SJCRH30 (cell line): ENCODE data around the gene HOXB4. TPM values are rescaled to one million over a fixed set of nuclear protein-coding genes. Genes with fewer than 3 reads are reported as not detected.
A peak's percentile ranks its signal among the peaks of the same experiment; 100 is the strongest.

Experiments used
- DNase-seq, 2 experiments: peaks; one replicate each; pipeline ENCODE4 v3.0.0-alpha.2; 2015 to 2020
- H3K27ac ChIP-seq: fragments of 250-450 bp; sonication (Bioruptor Pico); 2 replicates; pipeline ENCODE4 v1.5.1; 2020; ENCODE audit warnings: mild to moderate bottlenecking, moderate library complexity
- H3K27me3 ChIP-seq: fragments of 250-450 bp; sonication (Bioruptor Pico); 2 replicates; pipeline ENCODE4 v1.5.1; 2020; ENCODE audit warnings: mild to moderate bottlenecking, moderate library complexity
- H3K36me3 ChIP-seq: fragments of 250-450 bp; sonication (Bioruptor Pico); 2 replicates; pipeline ENCODE4 v1.5.1; 2020; ENCODE audit warnings: mild to moderate bottlenecking, moderate library complexity
- H3K4me1 ChIP-seq: fragments of 250-450 bp; sonication (Bioruptor Pico); 2 replicates; pipeline ENCODE4 v1.5.1; 2020; ENCODE audit warnings: mild to moderate bottlenecking, moderate library complexity
- H3K4me3 ChIP-seq: fragments of 250-450 bp; sonication (Bioruptor Pico); 2 replicates; pipeline ENCODE4 v1.5.1; 2020; ENCODE audit warnings: mild to moderate bottlenecking, moderate library complexity
- H3K9me3 ChIP-seq: fragments of 250-450 bp; sonication (Bioruptor Pico); replicated peaks from 2 replicates; pipeline ENCODE4 v1.5.1; 2020; ENCODE audit warnings: mild to moderate bottlenecking, moderate library complexity
- total RNA-seq: library from RNA; depleted of rRNA; stranded (reverse); fragments of >200 nt; shearing (Covaris generic); gene quantifications from 2 replicates; pipeline ENCODE4 v1.2.3, GENCODE V29; 2014

HOXB4 gene
- total RNA-seq, 1 experiment from 2014 or later, result 4.3 TPM

DNA sequence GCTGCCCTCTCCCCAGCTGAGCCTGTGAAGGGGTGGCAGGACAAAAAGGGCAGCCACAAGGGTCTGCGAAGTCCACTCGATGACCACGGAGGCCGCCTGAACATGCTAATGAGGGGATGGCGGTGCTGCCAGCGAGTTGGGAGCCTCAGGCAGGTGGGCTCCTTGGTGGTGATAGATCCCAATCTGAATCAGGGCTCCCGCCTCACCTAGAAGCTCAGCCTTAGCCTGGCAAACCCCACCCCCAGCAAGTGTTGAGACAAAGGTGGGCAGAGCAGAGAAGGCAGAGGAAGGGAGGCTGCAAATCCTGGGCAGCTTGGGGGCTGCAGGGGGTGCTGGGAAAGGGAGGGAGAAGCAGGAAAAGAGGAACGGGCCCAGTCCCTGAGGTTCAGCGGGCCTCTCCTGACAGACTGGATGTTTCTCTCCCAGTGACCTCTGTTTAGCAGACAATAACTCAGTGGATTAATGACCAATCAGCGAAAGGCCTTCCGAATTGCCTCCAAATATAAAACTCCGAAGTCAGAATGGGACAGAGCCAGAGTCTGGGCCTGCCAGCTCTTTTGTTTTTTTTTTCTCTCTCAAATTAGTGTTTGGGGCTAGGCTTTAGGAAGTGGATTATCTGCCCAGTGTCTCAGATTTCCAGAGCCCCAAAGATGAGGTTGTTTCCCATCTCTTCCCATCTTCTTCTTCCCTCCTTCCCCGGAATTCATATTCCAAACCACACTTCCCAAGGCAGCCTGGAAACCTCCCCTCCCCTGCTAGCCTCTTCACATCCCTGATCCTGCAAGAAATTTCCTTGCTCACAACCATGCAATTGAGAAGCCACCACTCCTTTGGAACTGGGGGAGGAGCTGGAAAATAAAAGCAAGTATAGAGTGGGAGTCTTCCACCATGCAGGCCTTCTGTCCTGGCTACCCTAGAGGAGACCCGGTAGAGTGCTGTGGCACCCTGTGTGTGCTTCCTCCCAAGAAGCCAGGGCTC, 18.0 kb downstream of the HOXB4 start:
- Histone ChIP-seq H3K4me1 (peaks cover 10% of the 10 kb centered on the region), H3K9me3 (no peaks in the 10 kb centered on the region), H3K36me3 (no peaks in the 10 kb centered on the region), H3K27ac (no peak overlapping the region), H3K27me3 (no peaks in the 10 kb centered on the region), H3K4me3 (no peak overlapping the region)
- DNase-seq, result no peak

DNA sequence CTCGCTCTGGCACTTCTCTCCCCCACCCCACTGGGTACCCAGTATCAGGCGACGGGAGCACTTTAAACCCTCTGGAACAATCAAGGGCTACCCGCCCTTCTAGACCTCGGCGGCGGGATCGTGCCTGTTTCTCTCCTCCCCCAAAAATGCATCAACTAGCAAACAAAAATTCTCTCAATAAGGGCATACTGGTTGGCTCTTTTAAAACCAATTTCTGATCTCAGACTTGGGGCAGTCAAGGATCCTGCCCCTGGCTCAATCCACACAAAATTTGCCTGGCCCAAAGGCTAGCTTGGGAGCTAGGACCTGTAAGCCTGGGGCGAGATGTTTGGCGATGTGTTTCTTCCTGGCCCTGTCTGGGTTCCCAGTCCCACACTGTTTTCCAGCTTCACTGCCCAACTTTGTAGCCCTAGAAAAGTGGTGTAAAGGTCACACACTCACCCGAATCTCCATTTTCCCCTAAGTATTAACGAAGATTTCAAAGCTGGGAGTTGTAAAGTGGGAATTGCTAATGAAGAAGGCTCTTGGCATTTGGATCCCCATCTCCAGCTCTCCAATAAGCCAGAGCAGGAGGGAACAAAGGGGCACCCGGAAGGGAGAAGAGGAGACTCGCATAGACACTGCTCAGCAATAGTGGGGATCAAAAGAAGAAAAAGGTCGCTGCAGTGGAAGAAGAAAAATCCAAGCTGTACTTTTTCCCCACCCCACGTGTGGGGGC, 18.9 kb downstream of the HOXB4 start:
- Histone ChIP-seq H3K4me1 (peaks cover 16% of the 10 kb centered on the region), H3K27ac (no peak overlapping the region), H3K4me3 (no peak overlapping the region)

DNA sequence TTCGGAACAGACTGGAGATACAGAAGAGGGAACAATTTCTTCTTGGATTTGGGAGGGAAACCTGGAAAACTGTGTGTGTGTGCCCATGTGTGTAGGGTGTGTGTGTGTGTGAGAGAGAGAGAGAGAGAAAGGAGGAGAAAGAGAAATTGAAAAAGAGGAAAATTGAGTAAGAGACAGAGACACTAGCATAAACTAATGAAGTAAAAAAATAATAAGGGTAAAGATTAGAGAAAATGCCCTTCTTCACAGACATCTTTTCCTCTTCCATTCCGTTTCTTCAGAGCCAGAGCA, 19.4 kb downstream of the HOXB4 start:
- no peaks in the 10 kb centered on the region for H3K9me3 ChIP-seq
- no peaks in the 10 kb centered on the region for H3K27me3 ChIP-seq
- H3K27ac ChIP-seq, result no peak overlapping the region

More for the DNA sequence above, 18.9 kb downstream of the HOXB4 start:
- Histone ChIP-seq H3K9me3 (no peaks in the 10 kb centered on the region), H3K27me3 (no peaks in the 10 kb centered on the region), H3K36me3 (no peaks in the 10 kb centered on the region)
- DNase-seq, result no peak

GRCh38 chr17:48558057-48558830, 19.9 kb downstream of the HOXB4 start:
- Histone ChIP-seq H3K27me3 (no peaks in the 10 kb centered on the region), H3K27ac (no peak overlapping the region), H3K4me1 (peaks cover 16% of the 10 kb centered on the region), H3K9me3 (no peaks in the 10 kb centered on the region), H3K36me3 (no peaks in the 10 kb centered on the region), H3K4me3 (no peak overlapping the region)
- DNase-seq, result no peak

More for the DNA sequence above, 19.4 kb downstream of the HOXB4 start:
- Histone ChIP-seq H3K36me3 (no peaks in the 10 kb centered on the region), H3K4me3 (no peak overlapping the region), H3K4me1 (peaks cover 16% of the 10 kb centered on the region)
- no peak for DNase-seq

GRCh38 chr17:48556576-48557401, 21.4 kb downstream of the HOXB4 start:
- Histone ChIP-seq H3K4me1 (peaks cover 16% of the 10 kb centered on the region), H3K27ac (no peak overlapping the region), H3K9me3 (no peaks in the 10 kb centered on the region), H3K4me3 (no peak overlapping the region), H3K36me3 (peaks cover 5% of the 10 kb centered on the region; the same call in 1 of the 2 replicates), H3K27me3 (no peaks in the 10 kb centered on the region)
- no peak for DNase-seq

- DNase-seq, result no peak
- Histone ChIP-seq H3K9me3 (no peaks in the 10 kb centered on the region), H3K4me3 (peak overlapping the region; percentile 62), H3K36me3 (peaks cover 10% of the 10 kb centered on the region; the same call in 1 of the 2 replicates), H3K27me3 (no peaks in the 10 kb centered on the region), H3K4me1 (peaks cover 16% of the 10 kb centered on the region), H3K27ac (no peak overlapping the region)
Measured at GRCh38 chr17:48556229-48556575, 21.9 kb downstream of the HOXB4 start.

DNA sequence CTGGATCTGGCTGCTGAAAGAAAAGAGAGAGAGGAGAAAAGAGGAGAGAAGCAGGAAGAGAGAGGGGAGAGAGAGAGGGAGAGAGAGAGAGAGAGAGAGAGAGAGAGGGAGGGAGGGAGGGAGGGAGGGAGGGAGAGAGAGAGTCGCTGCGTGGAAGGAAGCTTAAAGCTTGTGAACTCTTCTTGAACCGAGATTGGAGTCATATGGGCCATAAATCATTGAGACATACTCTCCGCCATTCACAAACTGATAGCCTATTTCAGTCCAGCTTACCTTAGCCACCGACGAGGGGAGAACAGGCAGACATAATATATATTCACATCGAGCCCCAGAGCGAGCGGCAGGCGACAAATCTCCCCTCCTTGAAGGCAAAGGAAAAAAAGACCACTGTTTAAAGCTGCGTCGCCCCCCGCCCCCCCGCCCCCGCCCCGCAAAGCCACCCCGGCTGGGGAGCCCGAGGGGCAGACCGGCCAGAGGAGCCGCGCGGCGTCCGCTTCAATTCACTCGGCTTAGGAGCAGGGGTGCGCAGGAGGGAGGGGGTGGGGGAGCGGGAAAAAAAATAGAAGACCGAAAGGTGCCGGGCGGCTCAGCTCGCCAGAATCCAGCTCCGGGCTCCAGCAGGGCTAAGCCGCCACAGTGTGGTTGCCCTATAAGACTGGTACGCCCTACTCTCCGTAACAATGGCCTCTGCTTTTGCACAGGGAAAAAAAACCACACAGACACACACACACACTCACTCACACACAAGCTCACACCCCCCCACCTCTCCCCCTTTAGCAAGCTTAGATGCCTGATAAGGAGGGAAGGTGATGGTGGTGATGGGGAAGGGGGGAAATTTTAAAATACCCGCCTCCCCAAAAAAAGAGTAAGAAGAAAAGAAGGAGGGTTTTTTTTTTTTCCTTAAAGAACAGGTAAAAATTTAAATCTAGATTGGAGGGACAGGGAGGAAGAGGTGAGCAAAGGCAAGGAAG, 22.6 kb downstream of the HOXB4 start:
- no peaks in the 10 kb centered on the region for H3K27me3 ChIP-seq
- H3K36me3 ChIP-seq, result peaks cover 10% of the 10 kb centered on the region; the same call in 1 of the 2 replicates
- peak overlapping the region; percentile 62 for H3K4me3 ChIP-seq
- H3K9me3 ChIP-seq, result no peaks in the 10 kb centered on the region
- peak overlapping the region; percentile 52 for H3K27ac ChIP-seq
- peaks cover 16% of the 10 kb centered on the region for H3K4me1 ChIP-seq
- DNase-seq, result peak; percentile 59 to 70

DNA sequence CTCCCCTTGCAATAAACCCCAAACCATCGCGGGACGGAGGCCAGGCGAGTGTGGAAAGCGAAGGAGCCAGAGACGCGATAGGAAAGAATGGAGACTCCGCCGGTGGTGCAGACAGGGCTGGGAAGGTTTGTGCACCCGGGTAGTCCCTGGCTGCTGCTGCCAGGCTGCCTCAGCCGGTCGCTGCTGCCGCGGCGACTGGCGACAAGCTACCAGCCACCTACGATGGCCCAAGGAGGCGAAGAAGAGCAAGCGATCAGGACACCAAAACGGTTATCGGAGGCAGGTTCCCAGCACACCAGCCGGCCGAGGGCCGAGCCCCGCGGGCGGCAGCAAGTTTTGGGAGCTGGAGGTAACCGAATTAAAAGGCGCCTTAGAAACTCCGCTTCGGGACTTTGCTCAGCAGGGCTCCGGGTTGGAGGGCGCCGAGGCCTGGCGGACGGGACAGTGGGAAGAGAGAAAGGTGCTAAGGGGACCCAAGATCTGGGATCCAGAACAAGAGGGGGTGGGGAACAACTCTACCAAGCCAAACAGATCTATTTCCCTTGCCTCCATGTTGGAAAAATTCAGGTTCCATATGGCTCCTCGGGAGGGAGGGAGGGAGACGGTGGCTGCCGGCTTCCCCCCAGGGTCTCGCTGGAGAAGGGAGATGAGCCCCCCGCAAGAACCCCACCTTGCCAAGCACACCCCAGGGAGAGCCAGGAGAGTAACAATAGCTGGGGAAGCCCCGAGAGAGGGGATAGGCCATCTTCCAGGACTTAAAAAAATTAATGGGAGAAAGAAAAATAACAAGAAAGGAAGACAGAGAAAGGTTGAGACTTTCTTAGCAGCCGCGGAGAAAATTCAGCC, 23.5 kb downstream of the HOXB4 start:
- no peaks in the 10 kb centered on the region for H3K27me3 ChIP-seq
- peak overlapping the region; percentile 52 for H3K27ac ChIP-seq
- peaks cover 16% of the 10 kb centered on the region for H3K4me1 ChIP-seq
- peak overlapping the region; percentile 62 for H3K4me3 ChIP-seq
- no peak for DNase-seq
- H3K36me3 ChIP-seq, result peaks cover 10% of the 10 kb centered on the region; the same call in 1 of the 2 replicates
- H3K9me3 ChIP-seq, result no peaks in the 10 kb centered on the region

GRCh38 chr17:48553826-48554225, 24.3 kb downstream of the HOXB4 start:
- Histone ChIP-seq H3K27me3 (no peaks in the 10 kb centered on the region), H3K4me1 (peaks cover 16% of the 10 kb centered on the region), H3K36me3 (peaks cover 10% of the 10 kb centered on the region; the same call in 1 of the 2 replicates), H3K9me3 (no peaks in the 10 kb centered on the region), H3K27ac (no peak overlapping the region), H3K4me3 (no peak overlapping the region)
- no peak for DNase-seq

DNA sequence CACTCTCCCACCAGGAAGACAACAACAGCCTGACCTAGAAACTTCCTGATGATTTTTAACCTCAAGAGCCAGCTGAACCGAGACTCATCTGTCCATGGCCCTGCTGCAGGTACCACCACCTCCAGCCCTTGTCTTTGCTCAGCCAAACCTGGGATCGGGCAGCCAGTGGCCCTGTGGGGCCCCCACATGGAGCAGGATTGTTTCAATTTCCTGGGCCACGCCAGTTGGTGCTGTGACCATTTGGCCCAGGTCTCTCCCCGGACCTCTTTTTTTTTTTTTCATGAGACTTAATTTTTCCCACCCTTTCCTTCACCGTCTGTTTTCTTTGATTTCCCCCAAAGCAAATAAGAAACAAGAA, 25.0 kb downstream of the HOXB4 start:
- no peak overlapping the region for H3K4me3 ChIP-seq
- H3K9me3 ChIP-seq, result no peaks in the 10 kb centered on the region
- DNase-seq, result no peak
- H3K27me3 ChIP-seq, result no peaks in the 10 kb centered on the region
- H3K36me3 ChIP-seq, result peaks cover 10% of the 10 kb centered on the region; the same call in 1 of the 2 replicates
- no peak overlapping the region for H3K27ac ChIP-seq
- peaks cover 16% of the 10 kb centered on the region for H3K4me1 ChIP-seq

DNA sequence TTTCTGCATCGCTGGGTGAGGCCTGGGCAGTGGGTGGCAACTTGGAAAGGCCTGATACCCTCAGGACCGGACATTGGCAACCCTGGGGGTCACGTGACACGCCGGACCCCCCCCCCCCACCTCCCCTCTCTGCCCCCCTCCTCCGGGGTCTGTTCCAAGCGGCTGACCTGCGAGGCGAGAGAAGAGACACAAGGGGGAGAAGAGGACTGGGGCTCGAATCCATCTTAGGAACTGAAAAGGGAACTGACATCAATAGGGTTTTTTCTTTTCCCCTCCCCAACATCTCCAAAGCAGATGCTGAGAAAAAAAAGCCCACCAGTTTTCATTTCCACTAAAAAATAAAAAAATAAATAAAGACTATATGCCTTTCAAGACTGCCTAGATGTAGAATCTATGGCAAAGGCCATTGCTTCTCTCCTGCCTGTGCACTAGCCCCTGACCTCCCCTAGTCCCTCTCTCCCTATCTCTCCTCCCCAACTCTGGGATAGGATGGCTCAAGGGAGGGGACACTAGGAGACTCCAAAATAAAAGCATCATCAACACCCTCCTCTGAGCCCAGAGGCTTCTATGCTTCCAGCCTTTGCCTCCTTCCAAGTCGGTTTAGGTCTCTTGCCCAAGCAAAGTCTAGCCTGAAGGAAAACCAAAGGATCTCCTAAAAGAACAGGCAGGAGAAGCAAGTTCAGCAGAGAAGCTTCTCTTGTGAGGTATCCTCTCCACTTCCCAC, 25.5 kb downstream of the HOXB4 start:
- Histone ChIP-seq H3K27ac (no peak overlapping the region), H3K4me1 (peaks cover 16% of the 10 kb centered on the region), H3K9me3 (no peaks in the 10 kb centered on the region), H3K4me3 (no peak overlapping the region), H3K27me3 (no peaks in the 10 kb centered on the region), H3K36me3 (peaks cover 10% of the 10 kb centered on the region; the same call in 1 of the 2 replicates)
- no peak for DNase-seq
